Suprapubic skin (tissue), 4 donors: ENCODE measurements around the gene ABCA7. TPM values are rescaled to one million over a fixed set of nuclear protein-coding genes. Genes with fewer than 3 reads are reported as not detected.
A peak's percentile ranks its signal among the peaks of the same experiment; 100 is the strongest.

Source experiments
- DNase-seq, 2 donors: peaks; one replicate each; pipeline ENCODE4 v3.0.0-alpha.2; 2019; ENCODE audit warnings: low spot score in 2 of 2
- H3K27ac ChIP-seq: fragments of 200-600 bp; sonication (generic); one replicate; pipeline ENCODE4 v1.5.1; 2019
- H3K27me3 ChIP-seq: fragments of 200-600 bp; sonication (generic); one replicate; pipeline ENCODE4 v1.5.1; 2019
- H3K36me3 ChIP-seq: fragments of 200-600 bp; sonication (generic); one replicate; pipeline ENCODE4 v1.5.1; 2019
- H3K4me1 ChIP-seq: fragments of 200-600 bp; sonication (generic); one replicate; pipeline ENCODE4 v1.5.1; 2019
- H3K4me3 ChIP-seq: fragments of 200-600 bp; sonication (generic); one replicate; pipeline ENCODE4 v1.5.1; 2019; ENCODE audit warnings: mild to moderate bottlenecking
- H3K9me3 ChIP-seq: fragments of 200-600 bp; sonication (generic); one replicate; pipeline ENCODE4 v1.5.1; 2019
- CTCF ChIP-seq, 2 donors: fragments of 200-600 bp in 1 of 2; fragments of 450-650 bp in 1 of 2; sonication (generic) in 1 of 2; IDR thresholded peaks; one replicate each; pipeline ENCODE4 v1.5.1; 2016 to 2019; ENCODE audit warnings: antibody characterized with exemption in 2 of 2, mild to moderate bottlenecking in 1 of 2, moderate library complexity in 1 of 2
- EP300 ChIP-seq: sonication (generic); formaldehyde crosslinking; IDR thresholded peaks from one replicate; pipeline ENCODE4 v1.6.1; 2017; ENCODE audit warnings: antibody characterized with exemption
- POLR2A ChIP-seq, 2 donors: fragments of 450-650 bp; IDR thresholded peaks; one replicate each; pipeline ENCODE4 v1.6.1; 2017; ENCODE audit warnings: antibody characterized with exemption in 2 of 2, mild to moderate bottlenecking in 2 of 2, moderate library complexity in 2 of 2
- POLR2AphosphoS5 ChIP-seq, 3 donors: sonication (generic); formaldehyde crosslinking; IDR thresholded peaks; one replicate each; pipeline ENCODE4 v1.6.1; 2017; ENCODE audit warnings: antibody characterized with exemption in 3 of 3
- WGBS: methylation state at CpG from one replicate; pipeline ENCODE4 v1.1.5; 2018; 5-methylcytosine and 5-hydroxymethylcytosine counted together
- total RNA-seq, 4 donors: library from RNA; depleted of rRNA; stranded (reverse); fragments of >200 nt; gene quantifications; one replicate each; pipeline ENCODE4 v1.1.0, GENCODE V29; 2016

Gene ABCA7
- total RNA-seq, 4 donors from 2014 or later: 29.8 to 97.6 (median 47.5) TPM

- peaks cover 63% of the 10 kb centered on the region for H3K4me1 ChIP-seq
- TF ChIP-seq POLR2AphosphoS5 (IDR thresholded peaks at IDR 0.05) (no peak), EP300 (no peak), POLR2A (IDR thresholded peaks at IDR 0.05) (no peak), CTCF (IDR thresholded peaks at IDR 0.05) (no peak)
- H3K9me3 ChIP-seq: no peaks in the 10 kb centered on the region
- no peak overlapping the region for H3K27ac ChIP-seq
- no peak for DNase-seq
- 91% methylated on average over 22 of the region's 54 CpGs for WGBS
- H3K4me3 ChIP-seq: no peak overlapping the region
- H3K36me3 ChIP-seq: peaks cover 83% of the 10 kb centered on the region
- H3K27me3 ChIP-seq: no peaks in the 10 kb centered on the region
Measured at GRCh38 chr19:1109697-1110671, 70.1 kb downstream of the ABCA7 start.

GRCh38 chr19:1110809-1111640 lies 71.1 kb downstream of the ABCA7 start:
- DNase-seq: no peak
- Histone ChIP-seq H3K27me3 (no peaks in the 10 kb centered on the region), H3K9me3 (no peaks in the 10 kb centered on the region), H3K4me3 (no peak overlapping the region), H3K4me1 (peaks cover 52% of the 10 kb centered on the region), H3K36me3 (peaks cover 89% of the 10 kb centered on the region), H3K27ac (peak overlapping the region; percentile 65)
- no peak for TF ChIP-seq EP300
- no peak for TF ChIP-seq POLR2A (IDR thresholded peaks at IDR 0.05)
- no peak for TF ChIP-seq POLR2AphosphoS5 (IDR thresholded peaks at IDR 0.05)
- no peak for TF ChIP-seq CTCF (IDR thresholded peaks at IDR 0.05)
- WGBS: 81% methylated on average over 9 of the region's 18 CpGs

- H3K27ac ChIP-seq: peak overlapping the region; percentile 65
- no peak for DNase-seq
- peaks cover 89% of the 10 kb centered on the region for H3K36me3 ChIP-seq
- H3K4me3 ChIP-seq: no peak overlapping the region
- no peak for TF ChIP-seq POLR2AphosphoS5 (IDR thresholded peaks at IDR 0.05)
- TF ChIP-seq EP300: no peak
- no peak for TF ChIP-seq POLR2A (IDR thresholded peaks at IDR 0.05)
- no peak for TF ChIP-seq CTCF (IDR thresholded peaks at IDR 0.05)
- peaks cover 45% of the 10 kb centered on the region for H3K4me1 ChIP-seq
- no peaks in the 10 kb centered on the region for H3K27me3 ChIP-seq
- H3K9me3 ChIP-seq: no peaks in the 10 kb centered on the region
- 63% methylated on average over 12 of the region's 18 CpGs for WGBS
Measured at GRCh38 chr19:1111641-1112267, 71.8 kb downstream of the ABCA7 start.

- H3K4me1 ChIP-seq: peaks cover 42% of the 10 kb centered on the region
- no peaks in the 10 kb centered on the region for H3K27me3 ChIP-seq
- peaks cover 90% of the 10 kb centered on the region for H3K36me3 ChIP-seq
- no peak for TF ChIP-seq POLR2A (IDR thresholded peaks at IDR 0.05)
- no peak for TF ChIP-seq CTCF (IDR thresholded peaks at IDR 0.05)
- TF ChIP-seq POLR2AphosphoS5 (IDR thresholded peaks at IDR 0.05): no peak
- TF ChIP-seq EP300: no peak
- H3K9me3 ChIP-seq: no peaks in the 10 kb centered on the region
- WGBS: 87% methylated on average over 16 of the region's 71 CpGs
- peak overlapping the region; percentile 65 for H3K27ac ChIP-seq
- DNase-seq: peak in 1 of 2 donors; percentile 91
- no peak overlapping the region for H3K4me3 ChIP-seq
Measured at GRCh38 chr19:1112268-1113029, 72.5 kb downstream of the ABCA7 start.
